NCI-H128 (cell line): ENCODE data around the gene PDCD11.
A peak's percentile ranks its signal among the peaks of the same experiment; 100 is the strongest.
"Not testable (repeated sequence)": the region's sequence is repeated elsewhere in the genome, so short reads cannot be mapped to it uniquely, and the experiment has no call there.

ENCODE experiments used
- DNase-seq: peaks from one replicate; lab custom pipeline; 2025; ENCODE audit not compliant: unreplicated experiment; lab: John Stamatoyannopoulos, UW

The PDCD11 gene, protein sequence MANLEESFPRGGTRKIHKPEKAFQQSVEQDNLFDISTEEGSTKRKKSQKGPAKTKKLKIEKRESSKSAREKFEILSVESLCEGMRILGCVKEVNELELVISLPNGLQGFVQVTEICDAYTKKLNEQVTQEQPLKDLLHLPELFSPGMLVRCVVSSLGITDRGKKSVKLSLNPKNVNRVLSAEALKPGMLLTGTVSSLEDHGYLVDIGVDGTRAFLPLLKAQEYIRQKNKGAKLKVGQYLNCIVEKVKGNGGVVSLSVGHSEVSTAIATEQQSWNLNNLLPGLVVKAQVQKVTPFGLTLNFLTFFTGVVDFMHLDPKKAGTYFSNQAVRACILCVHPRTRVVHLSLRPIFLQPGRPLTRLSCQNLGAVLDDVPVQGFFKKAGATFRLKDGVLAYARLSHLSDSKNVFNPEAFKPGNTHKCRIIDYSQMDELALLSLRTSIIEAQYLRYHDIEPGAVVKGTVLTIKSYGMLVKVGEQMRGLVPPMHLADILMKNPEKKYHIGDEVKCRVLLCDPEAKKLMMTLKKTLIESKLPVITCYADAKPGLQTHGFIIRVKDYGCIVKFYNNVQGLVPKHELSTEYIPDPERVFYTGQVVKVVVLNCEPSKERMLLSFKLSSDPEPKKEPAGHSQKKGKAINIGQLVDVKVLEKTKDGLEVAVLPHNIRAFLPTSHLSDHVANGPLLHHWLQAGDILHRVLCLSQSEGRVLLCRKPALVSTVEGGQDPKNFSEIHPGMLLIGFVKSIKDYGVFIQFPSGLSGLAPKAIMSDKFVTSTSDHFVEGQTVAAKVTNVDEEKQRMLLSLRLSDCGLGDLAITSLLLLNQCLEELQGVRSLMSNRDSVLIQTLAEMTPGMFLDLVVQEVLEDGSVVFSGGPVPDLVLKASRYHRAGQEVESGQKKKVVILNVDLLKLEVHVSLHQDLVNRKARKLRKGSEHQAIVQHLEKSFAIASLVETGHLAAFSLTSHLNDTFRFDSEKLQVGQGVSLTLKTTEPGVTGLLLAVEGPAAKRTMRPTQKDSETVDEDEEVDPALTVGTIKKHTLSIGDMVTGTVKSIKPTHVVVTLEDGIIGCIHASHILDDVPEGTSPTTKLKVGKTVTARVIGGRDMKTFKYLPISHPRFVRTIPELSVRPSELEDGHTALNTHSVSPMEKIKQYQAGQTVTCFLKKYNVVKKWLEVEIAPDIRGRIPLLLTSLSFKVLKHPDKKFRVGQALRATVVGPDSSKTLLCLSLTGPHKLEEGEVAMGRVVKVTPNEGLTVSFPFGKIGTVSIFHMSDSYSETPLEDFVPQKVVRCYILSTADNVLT (N-terminal part only)

DNA sequence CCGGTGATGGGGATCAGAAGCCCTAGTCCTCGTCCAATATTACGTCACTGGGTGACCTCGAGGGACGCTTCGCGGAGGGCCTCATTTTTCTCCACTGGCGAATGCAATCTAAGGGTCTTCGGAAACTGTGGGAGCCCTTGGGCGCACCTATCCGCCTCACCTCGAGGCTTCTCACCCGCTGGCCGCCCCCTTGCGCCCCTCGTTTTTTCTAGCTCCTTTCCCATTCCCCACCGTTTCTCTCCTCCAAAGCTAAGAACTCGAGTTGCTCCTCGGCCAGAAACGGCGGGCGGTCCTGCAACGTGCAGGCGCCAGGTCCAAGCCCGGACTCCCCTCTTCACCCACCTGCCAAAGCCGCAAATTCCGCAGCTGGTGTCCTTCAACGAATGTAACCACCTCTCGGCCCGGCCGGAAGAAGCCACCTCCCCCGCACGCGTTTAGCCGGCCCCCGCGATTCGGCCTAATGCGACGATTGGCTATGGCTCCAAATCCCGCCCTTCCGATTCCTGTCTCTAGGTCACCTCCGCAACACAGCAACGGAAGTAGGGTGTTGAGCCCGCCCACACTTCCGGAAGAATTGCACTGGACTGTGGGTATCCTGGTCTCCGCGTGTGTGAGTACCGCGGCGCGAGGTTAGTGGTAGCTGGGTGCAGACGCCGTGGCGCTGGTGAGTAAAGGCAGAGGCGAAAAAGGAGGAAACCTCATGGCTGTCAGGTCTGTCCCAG, at the start of gene PDCD11, which contains the start of gene ATP5MK:
PDCD11 (plus strand) TSS at position 560 of the 722 bp plus-strand sequence. CDS start 1,801 bp downstream, outside the sequence.
ATP5MK (minus strand) TSS at position 409 of the 722 bp plus-strand sequence. CDS start 4,018 bp downstream, outside the sequence.
- DNase-seq = peak; percentile 91

DNA sequence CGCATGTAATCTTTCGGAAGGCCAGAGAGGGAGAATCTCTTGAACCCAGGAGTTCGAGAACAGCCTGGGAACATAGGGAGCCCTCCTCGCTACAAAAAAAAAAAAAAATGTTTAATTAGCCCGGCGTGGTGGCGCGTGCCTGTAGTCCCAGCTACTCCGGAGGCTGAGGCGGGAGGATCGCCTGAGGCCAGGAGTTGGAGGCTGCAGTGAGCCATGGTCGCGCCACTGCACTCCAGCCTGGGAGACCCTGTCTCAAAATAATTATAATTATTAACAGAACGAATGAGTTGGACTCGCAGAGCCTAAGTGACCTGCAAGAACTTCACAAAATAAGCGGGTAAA, 46.3 kb upstream of the PDCD11 start:
- no peak for DNase-seq

DNA sequence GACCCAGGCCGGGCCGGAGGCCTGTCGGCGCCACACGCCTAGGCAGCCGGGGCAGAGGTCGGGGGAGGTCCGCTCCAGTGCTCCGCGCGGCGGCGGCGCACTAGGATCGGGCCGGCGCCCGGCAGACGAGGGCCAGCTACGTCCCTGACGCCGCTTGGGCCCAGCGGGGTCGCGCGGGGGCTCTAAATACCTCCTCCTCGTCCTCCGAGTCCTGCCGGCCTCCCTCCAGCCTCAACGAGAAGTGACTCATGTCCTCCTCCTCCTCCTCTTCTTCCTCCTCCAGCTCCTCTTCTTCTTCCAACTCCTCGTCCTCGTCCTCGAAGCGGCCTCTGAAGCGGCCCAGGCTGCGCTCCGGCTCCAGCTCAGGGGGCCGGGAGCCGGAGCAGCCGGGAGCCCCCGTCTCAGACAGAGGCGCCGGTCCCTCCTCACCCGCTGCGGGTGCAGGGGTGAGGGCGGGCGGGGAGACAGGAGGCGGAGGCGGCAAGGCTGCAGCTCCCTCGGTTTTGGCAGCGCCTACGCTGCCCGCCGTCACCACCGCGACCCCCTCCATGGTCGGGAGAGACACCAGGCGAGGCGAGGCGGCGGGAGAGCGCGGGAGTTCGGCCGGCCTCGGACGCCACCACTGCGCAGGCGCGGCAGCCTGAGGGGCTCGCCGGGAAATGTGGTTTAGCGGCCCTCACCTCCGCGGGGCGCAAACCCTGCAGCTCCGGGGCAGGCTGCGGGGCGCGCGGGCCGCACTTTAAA, 45.7 kb upstream of the PDCD11 start, which contains the start of gene PCGF6:
PCGF6 (minus strand) TSS at position 624 of the 744 bp plus-strand sequence; CDS start at position 550, 74 bp downstream.
- DNase-seq = peak; percentile 34

- DNase-seq = no peak
Observed at GRCh38 chr10:103353281-103353680, 43.1 kb upstream of the PDCD11 start.

DNA sequence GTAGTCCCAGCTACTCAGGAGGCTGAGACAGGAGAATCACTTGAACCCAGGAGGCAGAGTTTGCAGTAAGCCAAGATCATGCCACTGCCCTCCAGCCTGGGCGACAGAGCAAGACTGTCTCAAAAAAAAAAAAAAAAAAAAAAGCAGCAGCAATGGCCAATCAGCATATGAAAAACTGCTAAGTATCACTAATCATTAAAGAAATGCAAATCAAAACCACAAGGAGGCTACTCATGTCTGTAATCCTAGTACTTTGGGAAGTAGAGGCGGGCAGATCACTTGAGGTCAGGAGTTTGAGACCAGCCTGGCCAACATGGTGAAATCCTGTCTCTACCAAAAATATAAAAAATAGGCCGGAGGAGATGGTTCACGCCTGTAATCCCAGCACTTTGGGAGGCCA, 41.9 kb upstream of the PDCD11 start:
- not testable (repeated sequence) for DNase-seq

GRCh38 chr10:103355906-103356599, 40.4 kb upstream of the PDCD11 start:
- DNase-seq = no peak

GRCh38 chr10:103359493-103359892, 36.9 kb upstream of the PDCD11 start:
- not testable (repeated sequence) for DNase-seq

GRCh38 chr10:103360791-103361190, 35.6 kb upstream of the PDCD11 start:
- DNase-seq = not testable (repeated sequence)

DNA sequence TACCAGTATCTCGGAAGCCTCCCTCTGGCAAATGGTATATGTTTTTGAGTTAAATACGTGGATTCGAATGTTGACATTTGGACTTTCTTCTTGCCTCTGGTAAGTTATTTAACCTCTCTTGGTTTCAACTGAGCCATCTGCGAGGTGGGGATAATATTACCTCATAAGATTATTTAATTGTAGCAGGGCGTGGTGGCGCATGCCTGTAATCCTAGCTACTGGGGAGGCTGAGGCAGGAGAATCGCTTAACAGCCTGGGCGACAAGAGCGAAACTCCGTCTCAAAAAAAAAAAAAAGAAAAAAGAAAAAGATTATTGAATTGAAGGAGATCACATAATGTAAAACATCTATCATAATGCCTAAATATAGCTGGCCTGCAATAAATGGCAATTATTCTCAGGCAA, 29.0 kb upstream of the PDCD11 start:
- DNase-seq = no peak

DNA sequence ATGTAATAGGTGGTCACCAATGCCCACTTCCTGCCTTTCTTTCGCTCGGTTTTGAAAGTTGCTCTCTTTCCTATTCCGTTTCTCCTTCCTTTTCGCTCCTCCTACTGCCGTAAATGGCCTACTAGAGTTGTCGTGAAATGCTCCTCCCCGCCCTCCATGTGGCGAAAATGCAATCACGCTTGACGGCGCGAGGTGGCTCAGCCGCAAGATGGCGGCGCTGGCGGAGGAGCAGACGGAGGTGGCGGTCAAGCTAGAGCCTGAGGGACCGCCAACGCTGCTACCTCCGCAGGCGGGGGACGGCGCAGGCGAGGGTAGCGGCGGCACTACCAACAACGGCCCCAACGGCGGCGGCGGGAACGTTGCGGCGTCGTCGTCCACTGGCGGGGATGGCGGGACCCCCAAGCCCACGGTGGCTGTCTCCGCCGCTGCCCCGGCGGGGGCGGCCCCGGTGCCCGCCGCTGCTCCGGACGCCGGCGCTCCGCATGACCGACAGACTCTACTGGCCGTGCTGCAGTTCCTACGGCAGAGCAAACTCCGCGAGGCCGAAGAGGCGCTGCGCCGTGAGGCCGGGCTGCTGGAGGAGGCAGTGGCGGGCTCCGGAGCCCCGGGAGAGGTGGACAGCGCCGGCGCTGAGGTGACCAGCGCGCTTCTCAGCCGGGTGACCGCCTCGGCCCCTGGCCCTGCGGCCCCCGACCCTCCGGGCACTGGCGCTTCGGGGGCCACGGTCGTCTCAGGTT, 28.5 kb upstream of the PDCD11 start, which contains the start of gene TAF5:
TAF5 (plus strand) TSS at position 195 of the 737 bp plus-strand sequence; CDS start at position 209, 14 bp downstream.
- DNase-seq = peak; percentile 70

- DNase-seq = no peak
Observed at GRCh38 chr10:103373544-103373943, 22.9 kb upstream of the PDCD11 start.

GRCh38 chr10:103374263-103374662, 22.2 kb upstream of the PDCD11 start:
- DNase-seq = no peak

- DNase-seq = no peak
Observed at GRCh38 chr10:103382769-103383168, 13.7 kb upstream of the PDCD11 start.

DNA sequence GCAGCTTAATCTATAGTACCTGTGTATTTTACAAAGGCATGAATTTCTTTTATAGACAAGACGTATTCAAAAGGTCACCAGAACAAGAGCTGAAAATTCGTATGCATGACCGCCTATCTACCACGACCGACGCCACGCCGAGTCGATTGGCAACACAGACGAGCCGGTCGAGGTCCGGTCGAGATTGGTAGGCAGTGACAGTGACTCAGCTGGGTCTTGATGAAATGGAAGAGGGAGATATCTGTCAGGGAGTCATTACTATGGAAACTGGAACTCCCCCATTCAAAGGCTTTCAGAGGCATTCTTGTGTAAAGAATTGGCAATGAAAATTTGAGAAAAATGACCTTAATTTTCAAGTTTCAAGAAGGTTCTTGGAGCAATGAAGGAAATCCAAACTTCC, 2.2 kb upstream of the PDCD11 start:
- no peak for DNase-seq

DNA sequence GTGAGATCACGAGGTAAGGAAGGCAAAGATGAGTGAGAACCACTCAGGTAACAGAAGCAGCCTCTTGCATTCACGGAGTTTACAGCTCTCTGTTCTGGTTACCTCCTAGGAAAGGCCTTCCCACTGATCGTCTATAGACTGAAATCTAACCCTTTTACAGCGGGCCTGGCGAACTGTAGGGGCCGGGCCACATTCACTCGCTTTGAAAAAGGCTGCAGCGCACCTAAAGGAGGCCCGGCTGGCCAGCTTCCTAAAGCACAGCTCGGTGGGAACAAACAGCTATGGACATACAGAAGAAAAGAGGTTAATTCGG, 716 bp upstream of the PDCD11 start:
- no peak for DNase-seq

GRCh38 chr10:103396789-103397087, 312 bp downstream of the PDCD11 start:
- no peak for DNase-seq

DNA sequence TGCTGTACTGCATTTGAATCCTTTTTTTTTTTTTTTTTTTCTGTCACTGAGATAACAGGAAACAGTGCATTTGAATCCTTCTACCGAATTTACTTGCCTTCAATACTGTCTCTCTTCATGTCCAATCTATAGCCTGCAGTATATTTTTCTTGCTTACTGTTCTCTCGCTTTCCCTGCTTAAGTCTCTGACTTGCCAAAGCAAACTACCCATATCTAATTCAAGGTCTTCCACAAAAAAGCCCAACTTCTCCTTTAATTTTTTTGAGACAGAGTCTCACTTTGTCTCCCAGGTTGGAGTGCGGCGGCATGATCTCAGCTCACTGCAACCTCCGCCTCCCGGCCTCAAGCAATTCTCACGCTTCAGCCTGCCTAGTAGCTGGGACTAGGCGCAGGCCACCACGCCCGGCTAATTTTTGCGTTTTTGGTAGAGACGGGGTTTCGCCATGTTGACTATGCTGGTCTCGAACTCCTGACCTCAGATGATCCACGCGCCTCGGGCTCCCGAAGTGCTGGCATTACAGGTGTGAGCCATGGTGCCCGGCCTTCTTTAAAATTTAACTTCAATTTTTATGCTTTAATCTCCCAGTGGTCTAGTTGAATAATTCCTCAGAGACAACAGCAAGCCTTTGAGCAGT, 882 bp downstream of the PDCD11 start:
- no peak for DNase-seq

DNA sequence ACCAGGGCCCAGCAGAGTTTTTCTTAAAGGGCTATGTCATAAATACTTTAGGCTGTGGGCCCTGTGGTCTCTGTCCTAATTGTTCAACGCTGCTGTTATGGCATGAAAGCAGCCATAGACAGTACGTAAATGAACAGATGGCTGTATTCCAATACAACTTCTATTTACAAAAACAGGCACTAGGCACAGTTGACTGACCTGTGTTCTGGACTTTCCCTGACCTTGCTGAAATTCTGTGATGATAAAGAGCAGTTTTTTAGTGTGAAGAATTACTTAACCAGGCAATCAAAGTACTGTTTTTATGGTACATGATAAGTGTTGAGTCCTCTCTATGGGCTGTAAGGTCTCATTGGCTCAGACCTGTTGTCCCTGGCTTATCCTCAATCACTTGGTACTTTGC, 17.1 kb downstream of the PDCD11 start:
- no peak for DNase-seq
